ENCODE results near the gene ANKRD42.
A peak's percentile ranks its signal among the peaks of the same experiment; 100 is the strongest.
"Not testable (repeated sequence)": the region's sequence is repeated elsewhere in the genome, so short reads cannot be mapped to it uniquely, and the experiment has no call there.

The ANKRD42 gene

DNA sequence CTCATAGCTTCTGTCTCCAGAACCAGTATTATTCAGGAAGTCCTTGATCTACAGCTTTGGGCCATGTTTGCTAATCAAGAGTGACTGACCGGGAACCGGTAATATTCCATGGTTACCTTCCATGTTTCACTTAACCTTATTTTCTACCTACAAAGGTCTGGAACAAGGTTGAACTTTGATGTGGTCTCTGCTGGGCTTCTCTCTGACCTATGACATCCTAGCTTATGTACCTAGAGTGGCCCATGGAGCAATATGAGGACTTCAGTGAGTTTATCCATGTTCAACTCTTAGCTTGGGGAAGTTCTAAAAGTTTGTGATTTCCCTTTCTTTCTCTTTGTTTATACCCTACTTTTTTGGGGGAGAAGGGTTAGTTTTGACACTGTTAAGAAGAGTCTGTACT, 59.4 kb downstream of the ANKRD42 start:
- no peak for DNase-seq (ENCODE audit: low read depth)
- no peak overlapping the region for H3K4me3 ChIP-seq (ENCODE audit: low read length)
- TF ChIP-seq, protein P1, sequence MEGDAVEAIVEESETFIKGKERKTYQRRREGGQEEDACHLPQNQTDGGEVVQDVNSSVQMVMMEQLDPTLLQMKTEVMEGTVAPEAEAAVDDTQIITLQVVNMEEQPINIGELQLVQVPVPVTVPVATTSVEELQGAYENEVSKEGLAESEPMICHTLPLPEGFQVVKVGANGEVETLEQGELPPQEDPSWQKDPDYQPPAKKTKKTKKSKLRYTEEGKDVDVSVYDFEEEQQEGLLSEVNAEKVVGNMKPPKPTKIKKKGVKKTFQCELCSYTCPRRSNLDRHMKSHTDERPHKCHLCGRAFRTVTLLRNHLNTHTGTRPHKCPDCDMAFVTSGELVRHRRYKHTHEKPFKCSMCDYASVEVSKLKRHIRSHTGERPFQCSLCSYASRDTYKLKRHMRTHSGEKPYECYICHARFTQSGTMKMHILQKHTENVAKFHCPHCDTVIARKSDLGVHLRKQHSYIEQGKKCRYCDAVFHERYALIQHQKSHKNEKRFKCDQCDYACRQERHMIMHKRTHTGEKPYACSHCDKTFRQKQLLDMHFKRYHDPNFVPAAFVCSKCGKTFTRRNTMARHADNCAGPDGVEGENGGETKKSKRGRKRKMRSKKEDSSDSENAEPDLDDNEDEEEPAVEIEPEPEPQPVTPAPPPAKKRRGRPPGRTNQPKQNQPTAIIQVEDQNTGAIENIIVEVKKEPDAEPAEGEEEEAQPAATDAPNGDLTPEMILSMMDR (conservative IDR thresholded peaks at IDR 0.05; ENCODE audit: low read length) = no peak

DNA sequence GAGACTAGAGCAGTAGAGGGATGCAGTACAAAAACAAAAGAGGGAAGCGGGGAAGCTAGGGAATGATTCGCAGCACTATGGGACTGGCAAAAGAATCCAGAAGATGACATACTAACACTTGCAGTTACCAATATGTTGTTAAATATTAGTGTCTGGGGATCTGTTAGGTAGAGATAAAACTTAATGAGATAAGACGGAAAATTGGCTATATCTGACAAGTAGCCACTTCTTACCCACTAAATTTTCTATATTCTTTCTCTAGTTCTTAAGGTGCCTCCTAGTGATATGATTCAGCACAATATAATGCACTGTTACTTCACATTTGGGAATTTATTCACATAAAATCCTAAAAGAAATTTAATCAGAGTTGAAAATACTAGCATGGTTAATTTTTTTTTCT, 61.9 kb downstream of the ANKRD42 start:
- TF ChIP-seq, protein P1 (conservative IDR thresholded peaks at IDR 0.05; ENCODE audit: low read length) = no peak

DNA sequence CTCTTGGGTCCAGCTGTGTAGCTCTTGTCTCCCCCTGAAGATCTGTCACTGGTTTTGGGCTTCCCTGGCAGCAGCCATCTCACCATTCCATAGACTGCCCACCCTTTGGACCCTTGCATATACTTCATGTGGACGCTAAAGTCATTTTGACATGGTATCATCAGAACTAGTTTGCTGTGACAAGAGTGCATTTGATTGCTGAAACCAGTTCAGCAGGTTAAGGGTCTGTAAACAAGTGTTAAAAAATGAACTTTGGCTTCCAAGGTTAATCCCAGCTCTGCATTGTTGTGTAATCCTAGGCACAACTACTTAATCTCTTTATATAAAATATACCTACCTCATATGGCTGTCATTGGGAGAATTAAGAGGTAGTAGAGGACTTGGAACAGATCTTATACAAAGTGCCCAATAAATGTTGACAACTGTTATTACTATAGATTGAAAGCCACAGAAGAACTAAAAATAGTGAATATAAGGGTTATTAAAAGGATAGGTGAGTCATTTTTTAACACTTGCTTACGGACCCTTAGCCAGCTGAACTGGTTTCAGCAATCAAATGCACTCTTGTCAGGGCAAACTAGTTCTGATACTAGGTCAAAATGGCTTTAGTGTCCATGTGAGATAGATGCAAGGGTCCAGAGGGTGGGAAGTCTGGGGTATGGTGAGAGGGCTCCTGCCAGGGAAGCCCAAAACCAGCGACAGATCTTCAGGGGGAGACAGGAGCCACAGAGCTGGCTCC, 63.3 kb downstream of the ANKRD42 start:
- no peak overlapping the region for H3K4me3 ChIP-seq (ENCODE audit: low read length)
- TF ChIP-seq, protein P1 (conservative IDR thresholded peaks at IDR 0.05; ENCODE audit: low read length) = no peak
- DNase-seq (ENCODE audit: low read depth) = no peak

More for the DNA sequence above, 61.9 kb downstream of the ANKRD42 start:
- no peak overlapping the region for H3K4me3 ChIP-seq (ENCODE audit: low read length)
- no peak for DNase-seq (ENCODE audit: low read depth)

DNA sequence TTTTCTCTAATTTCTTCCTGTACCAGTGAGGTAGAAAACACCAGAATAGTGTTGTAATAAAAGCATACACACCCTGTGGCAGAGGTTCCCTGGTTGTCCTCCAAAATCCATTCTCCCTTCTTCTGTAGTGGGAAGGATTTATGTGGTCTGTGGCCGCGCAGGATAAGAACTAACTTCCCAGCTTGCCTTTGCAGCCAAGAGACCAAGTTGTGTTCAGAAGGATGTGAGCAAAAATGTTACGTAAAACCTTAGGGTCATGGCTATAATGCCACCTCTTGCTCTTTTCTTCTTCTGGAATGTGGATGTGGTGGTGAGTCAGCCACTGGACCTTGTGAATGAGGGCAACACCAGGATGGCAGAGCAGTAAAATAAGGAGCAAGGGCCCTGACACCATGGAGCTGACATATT, 64.3 kb downstream of the ANKRD42 start:
- no peak overlapping the region for H3K4me3 ChIP-seq (ENCODE audit: low read length)
- DNase-seq (ENCODE audit: low read depth) = peak; percentile 76
- TF ChIP-seq, protein P1 (conservative IDR thresholded peaks at IDR 0.05; ENCODE audit: low read length) = no peak

DNA sequence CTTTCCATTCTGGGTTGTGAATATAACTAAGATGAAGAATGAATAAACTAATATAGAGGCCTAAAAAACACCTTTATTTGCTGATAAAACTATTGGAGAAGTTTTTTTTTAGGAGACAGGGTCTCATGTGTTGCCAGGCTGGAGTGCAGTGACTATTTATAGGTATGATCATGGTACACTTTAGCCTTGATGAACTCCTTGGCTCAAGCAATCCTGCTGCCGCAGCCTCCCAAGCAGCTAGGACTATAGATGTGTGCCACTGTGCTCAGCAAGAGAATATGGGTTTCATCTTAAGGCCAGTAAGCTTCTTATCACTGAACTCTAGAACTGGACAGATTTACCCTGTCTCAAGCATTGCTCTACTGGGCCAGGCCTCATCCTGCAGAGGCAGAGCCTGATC, 66.0 kb downstream of the ANKRD42 start:
- no peak for DNase-seq (ENCODE audit: low read depth)
- H3K4me3 ChIP-seq (ENCODE audit: low read length) = no peak overlapping the region
- TF ChIP-seq, protein P1 (conservative IDR thresholded peaks at IDR 0.05; ENCODE audit: low read length) = no peak

DNA sequence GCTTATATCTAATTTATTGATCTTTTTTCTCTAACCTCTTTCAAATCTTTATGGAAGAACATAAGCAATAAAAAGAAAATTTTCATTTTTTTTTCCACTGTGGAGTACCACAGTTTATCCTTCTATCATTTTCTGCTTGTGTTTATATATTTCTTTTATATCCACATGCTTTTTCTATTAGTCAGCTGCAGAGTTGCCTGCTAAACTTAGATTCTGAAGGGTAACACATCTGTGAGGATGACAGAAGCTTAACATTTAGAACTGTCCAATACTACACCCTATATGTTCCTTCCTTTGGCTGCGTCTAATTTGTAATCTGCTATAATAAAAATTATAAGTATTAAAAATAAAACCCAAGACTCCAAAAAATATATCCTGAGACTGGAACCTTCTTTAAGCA, 71.8 kb downstream of the ANKRD42 start:
- TF ChIP-seq, protein P1 (conservative IDR thresholded peaks at IDR 0.05; ENCODE audit: low read length) = no peak
- no peak for DNase-seq (ENCODE audit: low read depth)
- H3K4me3 ChIP-seq (ENCODE audit: low read length) = no peak overlapping the region

DNA sequence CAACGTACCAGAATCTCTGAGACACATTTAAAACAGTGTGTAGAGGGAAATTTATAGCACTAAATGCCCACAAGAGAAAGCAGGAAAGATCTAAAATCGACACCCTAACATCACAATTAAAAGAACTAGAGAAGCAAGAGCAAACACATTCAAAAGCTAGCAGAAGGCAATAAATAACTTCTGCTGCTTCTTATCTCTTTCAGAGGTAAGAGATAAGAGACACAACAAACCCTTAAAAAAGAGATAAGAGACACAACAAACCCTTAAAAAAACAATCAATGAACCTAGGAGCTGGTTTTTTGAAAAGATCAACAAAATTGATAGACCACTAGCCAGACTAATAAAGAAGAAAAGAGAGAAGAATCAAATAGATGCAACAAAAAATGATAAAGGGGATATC, 75.6 kb downstream of the ANKRD42 start:
- not testable (repeated sequence) for DNase-seq (ENCODE audit: low read depth); H3K4me3 ChIP-seq (ENCODE audit: low read length)

DNA sequence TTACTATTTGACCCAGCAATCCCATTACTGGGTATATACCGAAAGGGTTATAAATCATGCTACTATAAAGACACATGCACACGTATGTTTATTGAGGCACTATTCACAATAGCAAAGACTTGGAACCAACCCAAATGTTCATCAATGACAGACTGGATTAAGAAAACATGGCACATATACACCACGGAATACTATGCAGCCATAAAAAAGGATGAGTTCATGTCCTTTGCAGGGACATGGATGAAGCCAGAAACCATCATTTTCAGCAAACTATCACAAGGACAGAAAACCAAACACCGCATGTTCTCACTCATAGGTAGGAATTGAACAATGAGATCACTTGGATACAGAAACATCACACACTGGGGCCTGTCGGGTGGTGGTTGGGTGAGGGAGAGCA, 78.2 kb downstream of the ANKRD42 start:
- not testable (repeated sequence) for DNase-seq (ENCODE audit: low read depth); H3K4me3 ChIP-seq (ENCODE audit: low read length)
